Superior temporal gyrus (tissue), 1 donor: ENCODE results near the gene PROC.

Source experiments
- DNase-seq: peaks from one replicate; pipeline ENCODE4 v3.0.0-alpha.2; 2016; ENCODE audit errors: extremely low spot score

Gene PROC

GRCh38 chr2:127414638-127415592 lies 3.3 kb upstream of the PROC start:
- no peak for DNase-seq

GRCh38 chr2:127415593-127416505 lies 2.4 kb upstream of the PROC start:
- no peak for DNase-seq

- no peak for DNase-seq
Measured at GRCh38 chr2:127416506-127417001, 1.7 kb upstream of the PROC start.

- no peak for DNase-seq
Measured at GRCh38 chr2:127417406-127417805, 821 bp upstream of the PROC start.

GRCh38 chr2:127419112-127419430 lies 844 bp downstream of the PROC start:
- DNase-seq, result no peak

- DNase-seq, result no peak
Measured at GRCh38 chr2:127419448-127420038, 1.3 kb downstream of the PROC start.

GRCh38 chr2:127420039-127420864 lies 2.0 kb downstream of the PROC start:
- no peak for DNase-seq

- DNase-seq, result no peak
Measured at GRCh38 chr2:127421116-127421800, 3.0 kb downstream of the PROC start.

GRCh38 chr2:127421871-127422558 lies 3.8 kb downstream of the PROC start:
- DNase-seq, result no peak

- no peak for DNase-seq
Measured at GRCh38 chr2:127422559-127423477, 4.6 kb downstream of the PROC start.

- DNase-seq, result no peak
Measured at GRCh38 chr2:127423478-127423843, 5.2 kb downstream of the PROC start.

- no peak for DNase-seq
Measured at GRCh38 chr2:127423880-127424279, 5.7 kb downstream of the PROC start.

GRCh38 chr2:127424598-127425520 lies 6.6 kb downstream of the PROC start:
- DNase-seq, result no peak

- no peak for DNase-seq
Measured at GRCh38 chr2:127425540-127426490, 7.6 kb downstream of the PROC start.

- no peak for DNase-seq
Measured at GRCh38 chr2:127426501-127427354, 8.5 kb downstream of the PROC start.
